CD14-positive monocyte (primary cell): ENCODE data around the gene DCTN2. TPM values are rescaled to one million over a fixed set of nuclear protein-coding genes. Genes with fewer than 3 reads are reported as not detected.
A peak's percentile ranks its signal among the peaks of the same experiment; 100 is the strongest.

Experiments
- DNase-seq, 3 donors: peaks; one replicate each; pipeline ENCODE4 v3.0.0-alpha.2; 2011 to 2022
- H2AFZ ChIP-seq: 2 replicates; pipeline ENCODE4 v1.6.0; 2012; ENCODE audit warnings: mild to moderate bottlenecking, low read depth, low read length, inconsistent platforms; ENCODE audit not compliant: insufficient read depth, poor library complexity, severe bottlenecking
- H3K27ac ChIP-seq, 2 donors: 1 replicate in 1 of 2; 2 replicates in 1 of 2; pipeline ENCODE4 v1.5.1; 2012 to 2013; ENCODE audit warnings: low read length in 2 of 2, control low read depth in 1 of 2, inconsistent platforms in 1 of 2, low read depth in 1 of 2, mild to moderate bottlenecking in 1 of 2
- H3K27me3 ChIP-seq, 2 donors: one replicate each; pipeline versions ENCODE4 v1.6.0 to v1.6.1; 2011 to 2013; ENCODE audit warnings: low read length in 2 of 2; ENCODE audit not compliant: control insufficient read depth in 2 of 2, insufficient read depth in 2 of 2
- H3K36me3 ChIP-seq, 2 donors: replicated peaks in 1 of 2; 1 replicate in 1 of 2; 2 replicates in 1 of 2; pipeline versions ENCODE4 v1.5.1 to v1.6.1; 2012 to 2013; ENCODE audit warnings: low read length in 2 of 2, control low read depth in 1 of 2, inconsistent platforms in 1 of 2, mild to moderate bottlenecking in 1 of 2; ENCODE audit not compliant: insufficient read depth in 2 of 2, control insufficient read depth in 1 of 2
- H3K4me1 ChIP-seq, 2 donors: 1 replicate in 1 of 2; 2 replicates in 1 of 2; pipeline versions ENCODE4 v1.5.1 to v1.6.1; 2012 to 2013; ENCODE audit warnings: low read length in 2 of 2, control low read depth in 1 of 2, inconsistent platforms in 1 of 2, mild to moderate bottlenecking in 1 of 2, moderate library complexity in 1 of 2; ENCODE audit not compliant: insufficient read depth in 2 of 2, control insufficient read depth in 1 of 2
- H3K4me2 ChIP-seq: replicated peaks from 2 replicates; pipeline ENCODE3; 2012; ENCODE audit warnings: low read length, moderate library complexity, mild to moderate bottlenecking; ENCODE audit not compliant: poor library complexity, severe bottlenecking; ENCODE audit errors: extremely low read depth
- H3K4me3 ChIP-seq, 3 experiments: fragments of 200-600 bp in 1 of 3; sonication (generic) in 1 of 3; replicated peaks in 1 of 3; 1 replicate in 2 of 3; 2 replicates in 1 of 3; pipeline ENCODE4 v1.5.1; 2011 to 2013; ENCODE audit warnings: low read length in 3 of 3, mild to moderate bottlenecking in 3 of 3, control low read depth in 2 of 3, low read depth in 2 of 3, inconsistent platforms in 1 of 3, moderate library complexity in 1 of 3
- H3K79me2 ChIP-seq: 2 replicates; pipeline ENCODE4 v1.6.0; 2012; ENCODE audit warnings: mild to moderate bottlenecking, control low read depth, inconsistent platforms, low read length, moderate library complexity; ENCODE audit not compliant: insufficient read depth
- H3K9ac ChIP-seq: 2 replicates; pipeline ENCODE4 v1.6.0; 2017; ENCODE audit warnings: low read length, mild to moderate bottlenecking; ENCODE audit not compliant: insufficient read depth, poor library complexity, severe bottlenecking
- H3K9me3 ChIP-seq, 2 donors: replicated peaks in 1 of 2; 1 replicate in 1 of 2; 2 replicates in 1 of 2; pipeline versions ENCODE4 v1.5.1 to v1.6.1; 2012 to 2013; ENCODE audit warnings: low read length in 2 of 2, control low read depth in 1 of 2; ENCODE audit not compliant: control insufficient read depth in 1 of 2, insufficient read depth in 1 of 2
- H4K20me1 ChIP-seq: 2 replicates; pipeline ENCODE4 v1.6.0; 2012; ENCODE audit warnings: mild to moderate bottlenecking, low read length, control low read depth, moderate library complexity; ENCODE audit not compliant: insufficient read depth
- H3K27ac Mint-ChIP-seq, 7 donors: one replicate each; pipeline ENCODE4 v1.8.0; 2020; ENCODE audit warnings: mild to moderate bottlenecking in 7 of 7, mixed read lengths in 7 of 7, moderate library complexity in 6 of 7, inconsistent platforms in 2 of 7
- H3K27me3 Mint-ChIP-seq, 3 donors: one replicate each; pipeline ENCODE4 v1.8.0; 2021 to 2022; ENCODE audit warnings: low read depth in 3 of 3, mild to moderate bottlenecking in 3 of 3, mixed read lengths in 3 of 3, moderate library complexity in 3 of 3, inconsistent platforms in 1 of 3
- H3K36me3 Mint-ChIP-seq, 2 donors: one replicate each; pipeline ENCODE4 v1.8.0; 2020; ENCODE audit warnings: mixed read lengths in 2 of 2, inconsistent platforms in 1 of 2, mild to moderate bottlenecking in 1 of 2
- H3K4me1 Mint-ChIP-seq: one replicate; pipeline ENCODE4 v1.8.0; 2020; ENCODE audit warnings: mild to moderate bottlenecking, mixed read lengths
- H3K4me3 Mint-ChIP-seq, 2 donors: one replicate each; pipeline ENCODE4 v1.8.0; 2020; ENCODE audit warnings: mild to moderate bottlenecking in 2 of 2, mixed read lengths in 2 of 2, moderate library complexity in 1 of 2
- H3K9me3 Mint-ChIP-seq, 7 donors: one replicate each; pipeline ENCODE4 v1.8.0; 2020 to 2022; ENCODE audit warnings: mixed read lengths in 7 of 7, mild to moderate bottlenecking in 6 of 7, moderate library complexity in 6 of 7, inconsistent platforms in 2 of 7
- CTCF ChIP-seq: fragments of 200-600 bp; IDR thresholded peaks from one replicate; pipeline ENCODE4 v1.8.0; 2022; ENCODE audit warnings: antibody characterized with exemption, mild to moderate bottlenecking
- WGBS: methylation state at CpG from one replicate; pipeline ENCODE4 v1.1.5; 2013; ENCODE audit warnings: missing lambda C conversion rate; ENCODE audit not compliant: insufficient coverage; 5-methylcytosine and 5-hydroxymethylcytosine counted together
- intact Hi-C, 2 donors: fragments of 100-400 bp; cut with micrococcal nuclease; formaldehyde crosslinking; loops; one replicate each; pipeline versions ENCODE4 v1.15.0 to v1.15.1; 2023
- polyA plus RNA-seq, 3 donors: library from polyadenylated mRNA; depleted of rRNA in 1 of 3; unstranded in 2 of 3; stranded (reverse) in 1 of 3; fragments of 300-500 nt in 2 of 3; fragments of >200 nt in 1 of 3; fragmentation: Illumina TruSeq in 2 of 3; gene quantifications; 1 replicate in 2 of 3; 2 replicates in 1 of 3; pipeline ENCODE4 v1.2.3, GENCODE V29; 2012 to 2021

DCTN2 gene
- polyA plus RNA-seq, 3 donors = 72.8 to 94.5 (median 82.2) TPM

- H3K79me2 ChIP-seq = peaks cover 27% of the 10 kb centered on the region
These were observed 972 bp upstream of the DCTN2 start for GRCh38 chr12:57548013-57548315.

GRCh38 chr12:57547288-57548012 is 458 bp upstream of the DCTN2 start:
- Histone ChIP-seq H3K4me1 (peaks cover 18 to 42% of the 10 kb centered on the region in 2 donors), H3K4me2 (peak overlapping the region; percentile 94), H3K36me3 (peaks cover 0 to 13% of the 10 kb centered on the region in 2 donors), H3K27me3 (peaks cover 27 to 37% of the 10 kb centered on the region in 2 donors), H2AFZ (peak overlapping the region; percentile 98), H3K79me2 (peaks cover 27% of the 10 kb centered on the region), H3K27ac (peak overlapping the region in 1 of 2 donors; percentile 82), H3K4me3 (peak overlapping the region; percentile 73 to 96 (median 94)), H3K9ac (peak overlapping the region; percentile 93), H4K20me1 (no peaks in the 10 kb centered on the region), H3K9me3 (no peaks in the 10 kb centered on the region)
- Mint-ChIP-seq H3K36me3 (peaks cover 19 to 20% of the 10 kb centered on the region in 2 donors), H3K4me3 (peak overlapping the region; percentile 99 to 100), H3K27ac (peak overlapping the region; percentile 84 to 96 (median 87)), H3K9me3 (peaks cover 0 to 11% (median 2%) of the 10 kb centered on the region in 7 donors), H3K27me3 (peaks cover 34 to 39% (median 35%) of the 10 kb centered on the region in 3 donors), H3K4me1 (peaks cover 48% of the 10 kb centered on the region)
- intact Hi-C loops = loop anchor here (5.0 to 10.0 kb wide), 3 partner anchors 70 to 207 kb away; partner anchors contain the start of genes ARHGAP9 (in 2 of the 2), CDK4 (in 1 of the 2) and MARCHF9 (in 1 of the 2)
- DNase-seq = no peak
- no peak for TF ChIP-seq CTCF
- WGBS = no CpG with 5 or more reads among the region's 9 CpGs

More at GRCh38 chr12:57548013-57548315, 972 bp upstream of the DCTN2 start:
- H3K9ac ChIP-seq = no peak overlapping the region
- Mint-ChIP-seq H3K4me3 (no peak overlapping the region), H3K36me3 (peaks cover 14 to 15% of the 10 kb centered on the region in 2 donors), H3K27ac (no peak overlapping the region), H3K27me3 (peaks cover 39 to 42% (median 40%) of the 10 kb centered on the region in 3 donors), H3K4me1 (peaks cover 48% of the 10 kb centered on the region), H3K9me3 (peaks cover 0 to 11% (median 2%) of the 10 kb centered on the region in 7 donors)
- WGBS = no CpG with 5 or more reads among the region's 2 CpGs
- H3K9me3 ChIP-seq = no peaks in the 10 kb centered on the region
- H4K20me1 ChIP-seq = no peaks in the 10 kb centered on the region
- peaks cover 0 to 8% of the 10 kb centered on the region in 2 donors for H3K36me3 ChIP-seq
- no peak for TF ChIP-seq CTCF
- no peak overlapping the region for H3K4me2 ChIP-seq
- peaks cover 18 to 42% of the 10 kb centered on the region in 2 donors for H3K4me1 ChIP-seq
- no peak for DNase-seq
- no peak overlapping the region for H3K4me3 ChIP-seq
- intact Hi-C loops = loop anchor here (5.0 to 10.0 kb wide), 3 partner anchors 71 to 207 kb away; partner anchors contain the start of genes ARHGAP9 (in 2 of the 2), CDK4 (in 1 of the 2) and MARCHF9 (in 1 of the 2)
- H3K27ac ChIP-seq = no peak overlapping the region
- H3K27me3 ChIP-seq = peaks cover 27 to 37% of the 10 kb centered on the region in 2 donors
- H2AFZ ChIP-seq = no peak overlapping the region
